Measurements from ENCODE around the gene GPA33.

The GPA33 gene

DNA sequence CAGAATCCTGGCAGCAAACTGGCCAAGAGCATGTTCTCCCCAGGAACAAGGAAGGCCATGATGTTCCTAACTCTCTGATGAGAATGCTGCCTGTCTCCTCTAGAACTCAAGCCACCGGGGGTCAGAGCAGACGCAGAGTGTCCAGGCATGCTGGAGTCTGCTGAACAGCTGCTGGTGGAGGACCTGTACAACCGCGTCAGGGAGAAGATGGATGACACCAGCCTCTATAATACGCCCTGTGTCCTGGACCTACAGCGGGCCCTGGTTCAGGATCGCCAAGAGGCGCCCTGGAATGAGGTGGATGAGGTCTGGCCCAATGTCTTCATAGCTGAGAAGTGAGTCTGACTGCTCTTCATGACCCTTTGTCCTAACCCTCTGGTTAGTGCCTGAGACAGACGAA, 27.0 kb upstream of the GPA33 start:
- DNase-seq (ENCODE audit: low spot score) = no peak

DNA sequence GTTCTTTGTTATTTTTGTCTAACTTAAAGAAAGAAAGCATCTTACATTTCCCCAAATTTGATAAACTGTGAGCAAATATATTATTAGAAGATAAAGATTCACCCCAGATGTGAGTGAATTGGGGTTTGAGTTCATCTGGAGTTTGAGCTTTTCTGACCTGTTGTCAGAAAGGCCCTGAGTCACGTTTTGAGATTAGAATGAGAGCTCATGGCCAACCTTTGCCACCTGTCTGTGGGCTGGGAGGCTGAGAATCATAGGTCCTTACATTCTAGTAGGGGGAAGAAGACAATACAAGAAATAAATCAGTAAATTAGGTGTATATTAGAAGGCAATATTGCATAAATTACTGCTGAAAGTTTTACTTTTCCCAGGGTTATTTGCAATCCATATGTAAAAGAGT, 26.0 kb upstream of the GPA33 start:
- DNase-seq (ENCODE audit: low spot score) = no peak

DNA sequence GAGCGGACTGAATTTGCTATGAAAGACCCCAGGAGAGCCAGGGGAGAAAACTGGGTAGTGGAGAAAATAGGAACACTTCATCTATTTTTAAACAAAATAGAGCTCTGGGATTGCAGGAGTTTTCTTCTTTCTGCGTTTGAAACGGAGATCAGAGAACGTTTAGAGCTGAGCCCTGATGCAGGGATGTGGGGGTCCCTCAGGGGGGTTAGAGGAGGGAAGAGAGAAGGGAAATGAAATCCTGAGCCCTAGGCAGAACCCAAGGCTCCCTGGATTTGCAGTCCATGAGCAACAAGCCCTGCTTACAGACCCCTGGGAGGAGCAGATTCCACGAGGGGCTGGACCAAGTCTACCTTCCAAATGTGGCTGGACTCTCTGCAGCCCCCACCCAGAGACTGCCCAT, 25.5 kb upstream of the GPA33 start:
- DNase-seq (ENCODE audit: low spot score) = no peak

DNA sequence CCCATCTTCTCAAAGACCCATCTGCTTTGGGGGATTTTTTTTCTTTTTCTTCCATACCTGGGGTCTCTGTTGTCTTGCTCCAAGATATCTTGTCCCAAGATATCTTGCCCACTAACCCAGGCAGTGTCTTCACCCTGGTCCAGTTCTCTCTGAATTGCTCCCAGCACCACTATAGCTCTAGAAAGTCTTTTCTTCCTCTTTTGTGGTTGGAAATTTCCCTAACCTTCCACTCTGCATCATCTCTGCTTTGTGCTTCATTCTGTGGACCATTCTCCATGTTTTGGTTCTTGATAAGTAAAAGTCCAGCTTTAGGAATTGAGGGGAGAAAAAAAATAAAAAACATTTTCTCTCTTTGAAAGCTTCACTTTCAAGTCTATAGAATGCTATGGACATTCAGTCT, 24.5 kb upstream of the GPA33 start:
- no peak for DNase-seq (ENCODE audit: low spot score)

DNA sequence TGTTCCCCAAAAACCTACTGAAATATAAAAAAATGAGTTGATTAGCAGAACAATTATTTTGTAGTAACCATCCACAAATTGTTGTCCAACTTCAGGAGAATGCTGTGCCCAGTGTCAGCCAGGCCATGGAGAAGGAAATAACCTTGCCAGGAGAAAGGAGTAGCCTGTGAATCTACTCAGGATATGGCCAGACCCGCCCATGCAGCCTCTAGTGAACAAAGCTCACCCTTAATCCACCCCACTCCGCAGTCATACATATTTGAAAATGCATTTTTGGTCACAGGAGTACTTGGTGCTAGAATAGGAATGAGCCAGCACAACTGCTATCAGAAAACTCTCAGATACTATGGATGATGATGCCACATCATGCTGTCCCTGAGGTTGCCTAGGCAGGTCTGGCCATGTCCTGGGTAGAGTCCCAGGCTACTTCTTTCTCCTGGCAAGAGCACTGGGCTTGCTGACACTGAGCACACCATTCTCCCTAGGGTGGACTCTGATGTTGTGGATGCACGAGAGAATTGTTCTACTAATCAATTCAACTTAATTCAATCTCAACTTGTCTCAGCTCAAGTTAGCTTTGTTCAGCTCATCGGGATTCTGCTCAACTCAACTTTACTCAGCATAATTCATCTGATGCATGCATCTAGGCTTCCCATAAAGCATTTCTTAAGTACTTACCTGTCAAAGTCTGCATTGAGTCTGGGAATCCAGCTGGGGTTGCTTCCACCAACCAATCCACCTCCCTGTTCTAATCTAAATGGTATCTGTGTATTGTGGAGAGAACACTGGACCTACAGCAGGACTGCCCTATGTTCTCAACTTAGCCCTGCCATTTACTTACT, 21.9 kb upstream of the GPA33 start:
- no peak for DNase-seq (ENCODE audit: low spot score)

DNA sequence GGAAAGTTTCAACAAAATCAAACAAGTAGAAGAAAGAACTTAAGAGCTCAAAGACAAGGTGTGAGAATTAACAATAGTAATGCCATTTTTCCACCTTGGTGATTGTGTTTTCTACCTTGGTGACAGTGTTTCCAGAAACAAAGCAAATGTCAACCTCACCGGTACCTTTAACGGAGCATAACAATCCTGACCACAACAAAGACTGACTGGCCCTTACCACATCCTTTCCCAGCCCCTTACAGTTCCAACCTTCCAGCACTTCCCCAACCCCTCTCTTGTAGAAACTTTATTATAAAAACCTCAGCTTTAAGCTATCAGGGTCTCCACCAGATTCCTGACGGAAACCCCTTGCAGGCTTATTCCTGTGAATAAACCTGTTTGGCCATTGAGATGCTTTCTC, 20.4 kb upstream of the GPA33 start:
- no peak for DNase-seq (ENCODE audit: low spot score)

DNA sequence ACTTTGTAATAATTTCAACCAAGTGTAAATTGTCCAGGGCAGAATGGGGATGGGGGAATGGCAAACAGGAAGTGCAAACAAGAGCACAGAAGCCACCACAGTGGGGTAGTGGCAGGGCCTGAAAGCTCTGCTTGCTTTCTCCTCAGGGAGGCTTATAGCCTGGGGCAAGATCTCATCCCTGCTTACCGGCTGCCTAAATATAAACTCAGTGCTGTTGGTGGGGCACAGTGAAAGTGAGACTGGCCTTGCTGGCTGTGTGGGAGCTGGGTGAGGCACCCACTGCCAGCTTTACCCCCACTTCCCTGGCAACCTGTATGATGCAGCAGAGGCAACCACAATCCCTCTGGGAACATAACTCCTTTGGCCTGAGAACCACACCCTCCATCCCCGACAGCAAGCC, 18.9 kb upstream of the GPA33 start:
- DNase-seq (ENCODE audit: low spot score) = no peak

DNA sequence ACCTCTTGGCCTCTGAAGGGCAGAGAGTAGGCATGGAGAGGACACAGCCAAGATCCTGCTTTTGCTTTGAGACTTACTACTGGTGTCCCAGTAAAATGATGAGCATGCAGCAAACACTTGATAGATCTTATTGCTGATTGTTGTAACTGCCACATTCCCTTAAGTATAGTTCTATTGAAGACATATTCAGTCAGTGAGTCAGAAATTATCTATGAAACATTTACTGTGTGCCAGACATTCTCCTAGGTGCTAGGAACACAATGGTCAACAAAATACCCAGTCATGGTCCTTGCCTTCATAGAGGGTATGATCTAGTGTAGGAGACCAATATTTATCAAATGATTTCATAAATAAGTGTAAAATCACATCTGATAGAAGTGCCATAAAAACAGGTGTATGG, 17.3 kb upstream of the GPA33 start:
- DNase-seq (ENCODE audit: low spot score) = no peak

DNA sequence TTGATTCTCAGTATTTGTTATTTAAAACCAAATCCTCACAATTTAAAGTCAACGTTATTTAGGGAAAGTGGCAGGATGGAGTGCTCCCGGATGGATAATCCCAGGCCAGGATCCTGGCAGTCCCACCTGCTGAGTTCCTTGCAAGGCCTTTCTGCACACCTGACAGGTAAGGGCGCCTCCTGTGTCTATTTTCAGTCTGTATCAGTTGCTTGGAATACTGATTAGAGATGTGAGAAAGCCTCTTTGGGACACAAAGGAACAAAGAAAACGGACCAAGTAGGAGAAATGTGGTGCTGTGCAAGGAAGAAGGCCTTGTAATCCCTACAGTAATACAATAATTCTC, 15.9 kb upstream of the GPA33 start:
- DNase-seq (ENCODE audit: low spot score) = no peak

DNA sequence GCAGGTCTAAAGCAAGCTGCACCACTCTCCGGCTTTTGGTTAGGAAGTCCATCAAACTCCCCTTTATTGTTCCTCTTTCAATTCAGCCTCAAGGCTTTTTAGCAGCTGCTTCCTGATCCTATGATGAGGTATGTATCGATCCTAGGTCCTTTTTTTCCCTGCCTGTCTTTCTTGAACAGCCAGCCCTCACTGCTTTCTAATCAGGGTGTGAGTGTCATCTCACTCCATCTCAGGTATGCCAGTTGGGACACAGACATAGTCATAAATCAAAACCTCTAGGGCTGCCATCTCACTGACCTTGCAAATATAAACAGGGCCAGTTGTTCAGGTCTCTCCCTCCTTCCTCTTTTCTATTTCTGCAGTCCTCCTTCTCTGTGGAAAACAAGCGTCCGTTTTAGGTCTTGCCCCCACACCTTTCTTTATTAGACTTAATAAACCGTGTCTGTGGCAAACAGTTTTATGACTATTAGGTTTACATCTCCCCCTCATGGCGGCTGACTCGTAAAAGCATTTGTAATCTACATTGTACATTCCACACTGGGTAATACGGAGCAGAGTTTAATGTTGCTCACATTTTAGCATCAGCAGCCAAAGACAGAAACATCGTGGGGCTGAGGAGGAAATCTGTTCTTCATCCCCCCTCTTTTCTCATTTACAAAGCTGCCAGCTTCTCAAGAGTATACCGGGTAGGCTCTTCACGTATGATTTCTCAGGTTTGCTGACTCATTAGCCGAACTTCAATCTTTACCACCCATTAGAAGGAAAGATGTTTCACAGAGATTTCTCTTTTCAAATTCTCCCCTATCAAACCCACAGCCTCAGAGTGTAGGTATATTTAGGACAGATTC, 15.3 kb upstream of the GPA33 start:
- DNase-seq (ENCODE audit: low spot score) = peak; percentile 27

DNA sequence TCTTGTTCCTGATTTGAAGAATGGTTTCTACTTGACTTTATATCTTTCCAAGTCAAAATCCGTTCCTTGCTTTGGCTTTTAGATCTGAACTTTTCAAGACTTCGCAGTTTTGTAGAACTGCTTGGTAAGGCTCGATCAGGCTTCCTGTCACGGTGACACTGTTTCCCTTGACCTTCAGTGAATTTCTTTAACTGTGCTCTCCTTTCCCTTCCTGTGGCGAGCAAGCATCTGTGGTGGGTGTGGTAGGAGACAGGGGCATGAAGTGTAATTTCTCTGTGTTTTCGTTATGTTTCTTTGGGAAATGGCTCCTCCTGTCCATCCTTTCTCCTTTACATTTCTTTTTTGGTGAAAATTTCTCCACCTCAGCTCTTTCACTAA, 14.1 kb upstream of the GPA33 start:
- DNase-seq (ENCODE audit: low spot score) = no peak

DNA sequence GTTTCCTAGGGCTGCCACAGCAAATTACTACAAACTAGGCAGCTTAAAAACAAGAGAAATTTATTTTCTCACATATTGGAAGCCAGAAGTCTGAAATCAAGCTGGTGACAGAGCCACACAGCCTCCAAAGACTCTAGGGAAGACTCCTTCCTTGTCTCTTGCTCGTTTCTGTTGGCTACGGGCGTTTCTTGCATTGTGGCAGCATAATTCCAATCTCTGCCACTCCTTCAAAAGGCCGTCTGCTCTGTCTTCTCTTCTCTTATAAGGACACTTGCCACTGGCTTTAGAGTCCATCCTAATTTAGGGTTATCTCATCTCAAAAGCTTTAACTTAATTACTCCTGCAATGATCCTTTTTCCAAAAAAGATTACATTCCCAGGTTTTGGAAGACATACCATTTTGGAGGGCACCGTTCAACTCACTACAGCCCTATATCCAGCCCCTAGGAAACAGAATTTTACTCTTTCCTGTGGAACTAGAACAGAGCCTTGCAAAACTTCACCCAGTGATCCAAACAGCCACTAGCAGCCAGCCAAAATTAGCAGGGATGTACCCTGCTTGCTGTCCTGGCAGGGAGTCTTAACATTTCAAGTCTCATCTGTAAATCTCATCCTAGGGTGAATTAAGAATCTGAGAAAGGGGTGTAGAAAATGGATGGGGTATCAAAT, 12.9 kb upstream of the GPA33 start:
- DNase-seq (ENCODE audit: low spot score) = no peak

DNA sequence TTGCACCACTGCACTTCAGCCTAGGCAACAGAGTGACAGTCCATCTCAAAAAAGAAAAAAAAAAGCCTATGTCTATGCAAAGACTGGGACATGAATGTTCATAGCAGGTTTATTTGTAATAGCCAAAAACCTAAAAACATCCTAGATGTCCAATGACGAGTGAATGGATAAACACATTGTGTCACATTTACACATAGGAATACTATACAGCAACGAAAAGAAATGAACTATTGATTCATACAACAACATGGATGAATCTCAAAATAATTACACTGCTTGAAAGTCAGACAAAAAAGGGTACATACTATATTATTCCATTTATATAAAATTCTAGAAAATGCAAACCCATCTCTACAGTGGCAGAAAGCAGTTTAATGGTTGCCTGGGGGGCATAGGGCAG, 11.6 kb upstream of the GPA33 start:
- no peak for DNase-seq (ENCODE audit: low spot score)

DNA sequence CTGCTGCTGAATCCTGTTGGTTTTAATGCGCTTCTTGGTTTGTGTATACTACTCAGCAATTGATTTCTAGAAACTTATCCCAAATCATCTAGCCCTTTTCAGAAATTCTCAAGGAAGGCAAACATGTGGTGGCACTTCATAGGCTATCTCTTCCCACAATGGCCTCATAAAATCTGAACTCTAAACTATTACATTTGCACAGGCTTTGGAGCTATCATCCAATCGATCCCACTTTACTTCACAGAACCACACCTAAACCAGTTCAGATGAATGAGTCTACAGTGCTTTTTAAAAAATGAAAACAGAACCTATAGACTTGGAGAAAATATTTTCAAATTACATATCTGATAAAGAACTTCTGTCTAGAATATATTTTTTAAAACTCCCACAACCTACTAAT, 10.6 kb upstream of the GPA33 start:
- DNase-seq (ENCODE audit: low spot score) = no peak

DNA sequence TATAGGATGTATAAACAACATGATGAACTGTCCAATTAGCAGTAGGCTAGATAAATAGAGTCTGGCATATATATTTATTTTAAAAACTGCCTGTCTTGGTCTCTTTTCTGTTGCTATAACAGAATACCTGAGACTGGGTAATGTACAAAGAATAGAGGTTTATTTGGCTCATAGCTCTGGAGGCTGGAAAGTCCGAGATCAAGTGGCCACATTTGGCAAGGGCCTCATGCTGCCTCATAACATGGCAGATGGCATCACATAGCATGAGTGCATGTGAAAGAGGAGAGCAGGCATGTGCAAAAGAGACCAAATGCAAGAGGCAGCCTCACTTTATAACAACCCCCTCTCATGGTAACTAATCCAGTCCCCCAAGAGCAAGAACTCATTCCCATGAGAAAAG, 9.7 kb upstream of the GPA33 start:
- DNase-seq (ENCODE audit: low spot score) = no peak

DNA sequence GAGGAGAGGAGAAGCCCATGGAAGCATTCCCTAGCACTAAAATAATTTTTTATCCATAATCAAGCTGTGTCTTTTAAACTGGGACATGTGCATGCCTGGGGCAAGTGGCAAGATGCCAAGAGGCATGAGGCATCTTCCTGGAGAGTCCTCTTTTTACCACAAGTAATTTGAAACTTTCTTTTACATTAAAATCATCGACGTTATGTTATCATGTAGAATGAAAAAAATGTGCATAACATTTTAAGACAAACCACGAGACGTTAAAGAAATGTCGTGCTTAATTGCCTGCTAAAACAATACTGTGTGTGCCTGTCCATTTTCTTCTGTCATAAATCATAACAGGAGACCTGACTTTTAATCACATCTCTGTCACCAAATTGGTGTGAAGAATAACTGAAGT, 5.2 kb upstream of the GPA33 start:
- DNase-seq (ENCODE audit: low spot score) = no peak

DNA sequence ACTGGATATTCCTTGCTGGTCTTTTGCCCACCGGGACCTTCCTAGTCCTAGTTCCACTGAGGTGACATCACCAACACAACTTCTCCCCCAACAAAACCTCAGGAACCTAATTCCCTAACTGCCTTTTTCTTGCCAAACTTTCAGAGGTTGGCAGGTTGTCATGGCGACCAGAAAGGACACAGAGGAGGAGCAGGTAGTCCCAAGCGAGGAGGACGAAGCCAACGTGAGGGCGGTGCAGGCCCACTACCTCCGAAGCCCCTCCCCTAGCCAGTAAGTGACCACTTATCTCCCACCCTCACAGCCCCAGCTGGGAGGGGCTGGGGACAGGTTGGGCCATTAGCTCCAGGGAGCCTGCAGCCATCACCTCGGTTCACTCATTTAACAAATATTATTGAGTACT, 4.5 kb upstream of the GPA33 start:
- DNase-seq (ENCODE audit: low spot score) = no peak

DNA sequence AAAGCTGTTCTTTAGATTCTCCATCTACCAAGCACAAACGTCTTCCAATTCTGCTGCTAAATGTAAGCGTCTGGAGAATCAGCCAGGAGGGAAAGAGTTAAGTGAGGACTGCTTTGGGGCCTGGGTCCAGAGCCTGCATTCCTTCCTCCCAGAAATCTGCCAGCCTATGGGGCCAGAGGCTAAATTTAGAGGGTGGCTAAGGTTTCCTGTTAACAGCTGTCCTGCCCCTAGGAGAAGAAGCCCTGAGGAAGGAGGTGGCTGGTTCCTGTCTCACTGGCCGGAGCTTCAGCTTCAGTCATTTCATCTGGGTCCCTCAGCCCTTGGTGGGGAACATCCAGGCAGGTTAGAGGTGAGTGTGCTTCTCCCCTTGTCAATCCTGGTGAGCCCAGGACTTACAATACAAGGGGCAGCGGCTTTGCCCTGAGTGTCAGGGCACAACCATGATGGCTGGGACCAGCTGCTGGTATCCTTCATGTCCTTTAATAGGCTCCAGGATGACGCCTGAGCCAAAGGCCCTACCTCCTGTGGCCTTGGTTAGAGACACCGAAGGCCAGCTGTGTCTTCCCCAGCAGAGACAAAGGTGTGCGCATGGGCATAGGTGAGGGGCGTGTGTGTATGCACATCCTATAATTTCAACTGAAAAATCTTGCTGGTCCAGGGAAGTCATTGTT, 3.8 kb upstream of the GPA33 start, which contains the start of gene STYXL2:
Gene STYXL2, plus strand, starts transcription at position 230 of the 671 bp plus-strand sequence. CDS start 775 bp downstream, outside the sequence.
- no peak for DNase-seq (ENCODE audit: low spot score)

DNA sequence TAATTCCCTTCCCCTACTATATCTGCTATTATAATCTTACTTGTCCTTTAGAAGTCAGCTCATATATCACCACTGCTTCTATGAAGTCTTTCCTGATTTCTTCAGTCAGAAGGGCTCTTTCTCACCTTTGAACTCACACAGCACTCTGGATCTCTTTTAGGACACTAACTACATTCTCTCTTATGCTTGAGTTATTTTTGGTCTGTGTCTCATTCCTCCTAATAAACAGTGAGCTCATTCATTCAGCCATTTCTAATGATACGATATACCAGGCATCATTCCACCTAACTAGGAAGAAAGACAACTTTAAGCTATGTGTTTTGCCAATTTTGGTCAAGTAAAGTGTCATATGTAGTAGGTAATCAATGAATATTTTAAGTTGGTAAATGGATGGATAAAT, 2.5 kb upstream of the GPA33 start:
- no peak for DNase-seq (ENCODE audit: low spot score)

DNA sequence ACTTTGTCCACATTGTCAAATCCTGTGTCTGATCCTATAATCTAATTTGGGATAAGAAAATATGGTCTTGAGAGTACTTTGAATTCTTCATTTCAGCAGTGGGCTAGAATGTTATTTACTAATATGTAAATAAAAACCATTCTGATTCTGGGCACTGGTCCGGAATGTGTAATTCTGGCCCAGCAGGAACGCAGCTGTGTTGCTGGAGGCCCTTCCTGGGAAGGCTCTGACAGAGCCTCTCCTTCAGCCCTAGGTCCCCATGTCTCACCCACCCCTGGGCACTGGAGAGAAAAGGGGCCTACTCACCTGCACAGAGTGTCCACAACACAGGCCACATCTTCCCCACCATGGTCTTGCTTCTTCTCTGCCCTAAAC, 251 bp downstream of the GPA33 start:
- DNase-seq (ENCODE audit: low spot score) = no peak

DNA sequence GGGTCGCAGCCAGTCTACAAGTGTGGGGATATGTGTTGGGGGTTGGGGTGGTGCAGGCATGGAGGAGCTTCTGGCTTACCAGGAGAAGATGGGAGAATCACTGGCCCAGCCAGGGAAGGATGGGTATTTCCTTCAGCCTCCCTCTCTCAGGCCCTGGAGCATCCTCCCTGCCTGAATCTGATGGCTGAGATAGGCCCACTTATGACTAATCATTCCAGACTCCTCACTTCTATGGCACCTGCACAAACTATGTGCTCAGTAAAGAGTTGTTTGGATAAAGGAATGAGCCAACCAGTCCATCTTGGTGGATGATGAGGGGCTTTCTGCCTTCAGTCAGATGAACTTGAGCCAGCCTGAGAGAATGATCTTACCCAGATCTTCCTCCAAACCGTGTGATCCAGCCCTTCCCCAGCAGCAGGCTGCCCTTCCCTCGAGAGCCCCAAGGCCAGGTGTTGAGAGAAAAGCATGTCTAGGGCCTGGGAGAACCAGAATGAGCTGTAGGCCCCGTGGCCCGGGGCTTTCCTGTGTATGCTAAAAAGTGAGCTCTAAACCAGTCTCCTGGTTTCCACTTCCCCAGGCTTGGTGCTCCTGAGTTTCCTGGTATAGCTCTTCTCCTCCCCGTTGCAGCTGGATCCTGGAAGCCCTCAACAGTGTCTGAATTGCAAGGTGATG, 1.3 kb downstream of the GPA33 start:
- no peak for DNase-seq (ENCODE audit: low spot score)

DNA sequence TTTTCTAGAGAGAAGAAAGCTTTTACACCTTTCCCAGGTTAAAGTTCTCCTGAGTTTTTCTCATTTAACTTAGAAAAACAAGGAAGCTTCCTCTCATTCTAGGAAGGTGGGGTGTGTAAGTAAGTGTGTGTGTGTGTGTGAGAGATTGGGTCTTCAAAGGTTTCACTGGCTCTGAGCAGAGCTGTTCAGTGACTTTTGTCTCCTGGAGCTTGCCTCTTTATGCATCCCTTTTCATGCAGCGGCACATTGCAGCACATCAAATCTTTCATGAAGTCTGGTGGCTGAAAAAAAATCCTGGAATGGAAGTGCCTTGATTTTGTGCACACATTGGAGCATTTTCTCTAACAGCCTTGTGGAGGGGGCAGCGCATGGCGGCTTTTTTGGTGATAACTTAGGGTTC, 3.4 kb downstream of the GPA33 start:
- DNase-seq (ENCODE audit: low spot score) = no peak

Data from germinal center (tissue), 1 donor.